Stimulated activated CD8-positive, alpha-beta memory T cell treated with anti-CD3 and anti-CD28 coated beads, Interleukin-15, amount 100 ng/mL, for 4 hours (primary cell): ENCODE results near the gene TANGO2.

Experiments
- DNase-seq, 2 donors: peaks; one replicate each; pipeline ENCODE4 v3.0.0-alpha.2; 2020; ENCODE audit warnings: low read depth in 2 of 2

TANGO2 gene

DNA sequence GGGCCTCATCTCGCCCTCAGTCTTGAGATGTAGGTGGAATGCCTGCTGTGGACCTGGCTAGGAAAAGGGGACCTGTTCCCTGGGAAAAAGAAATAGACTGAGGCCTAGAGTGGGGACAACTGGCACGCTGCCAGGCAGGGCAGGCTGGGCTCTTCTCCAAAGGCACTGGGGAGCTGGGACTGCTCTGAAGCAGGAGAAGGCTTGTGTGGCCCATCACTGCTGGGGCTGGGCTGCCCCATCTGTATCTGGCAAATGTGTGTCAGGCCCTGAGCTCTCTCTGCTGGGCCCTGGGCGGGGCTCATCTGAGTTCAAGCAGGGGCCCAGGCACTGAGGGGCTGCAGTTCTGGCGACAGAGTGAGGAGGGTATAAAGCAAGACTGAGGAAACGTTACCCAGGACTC is 37.2 kb upstream of the TANGO2 start:
- DNase-seq = no peak

DNA sequence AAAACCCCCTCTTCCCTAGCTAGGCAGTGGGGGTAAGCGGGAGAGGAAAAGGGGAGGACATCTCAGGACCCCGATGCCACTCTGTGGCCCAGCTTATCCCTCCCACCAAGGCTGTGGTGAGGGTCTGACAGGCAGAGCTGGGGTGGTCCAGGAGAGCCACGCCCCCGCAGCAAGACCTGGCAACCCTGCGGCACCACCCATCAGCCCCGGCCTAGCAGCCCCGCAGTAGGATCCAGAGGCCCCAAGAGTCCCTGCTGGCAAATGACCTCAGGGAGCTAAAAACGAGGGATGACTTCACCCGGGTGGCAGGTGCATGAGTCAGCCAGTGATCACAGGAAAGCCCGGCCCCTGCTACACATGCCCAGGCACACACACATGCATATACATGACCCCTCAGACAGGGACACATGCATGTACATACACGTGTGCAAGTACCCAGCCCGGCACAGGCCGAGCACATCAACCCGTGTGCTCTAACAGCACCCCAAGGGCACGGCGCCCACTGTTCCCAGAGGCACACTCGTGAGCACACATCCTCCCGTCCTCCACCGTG is 36.6 kb upstream of the TANGO2 start:
- no peak for DNase-seq

DNA sequence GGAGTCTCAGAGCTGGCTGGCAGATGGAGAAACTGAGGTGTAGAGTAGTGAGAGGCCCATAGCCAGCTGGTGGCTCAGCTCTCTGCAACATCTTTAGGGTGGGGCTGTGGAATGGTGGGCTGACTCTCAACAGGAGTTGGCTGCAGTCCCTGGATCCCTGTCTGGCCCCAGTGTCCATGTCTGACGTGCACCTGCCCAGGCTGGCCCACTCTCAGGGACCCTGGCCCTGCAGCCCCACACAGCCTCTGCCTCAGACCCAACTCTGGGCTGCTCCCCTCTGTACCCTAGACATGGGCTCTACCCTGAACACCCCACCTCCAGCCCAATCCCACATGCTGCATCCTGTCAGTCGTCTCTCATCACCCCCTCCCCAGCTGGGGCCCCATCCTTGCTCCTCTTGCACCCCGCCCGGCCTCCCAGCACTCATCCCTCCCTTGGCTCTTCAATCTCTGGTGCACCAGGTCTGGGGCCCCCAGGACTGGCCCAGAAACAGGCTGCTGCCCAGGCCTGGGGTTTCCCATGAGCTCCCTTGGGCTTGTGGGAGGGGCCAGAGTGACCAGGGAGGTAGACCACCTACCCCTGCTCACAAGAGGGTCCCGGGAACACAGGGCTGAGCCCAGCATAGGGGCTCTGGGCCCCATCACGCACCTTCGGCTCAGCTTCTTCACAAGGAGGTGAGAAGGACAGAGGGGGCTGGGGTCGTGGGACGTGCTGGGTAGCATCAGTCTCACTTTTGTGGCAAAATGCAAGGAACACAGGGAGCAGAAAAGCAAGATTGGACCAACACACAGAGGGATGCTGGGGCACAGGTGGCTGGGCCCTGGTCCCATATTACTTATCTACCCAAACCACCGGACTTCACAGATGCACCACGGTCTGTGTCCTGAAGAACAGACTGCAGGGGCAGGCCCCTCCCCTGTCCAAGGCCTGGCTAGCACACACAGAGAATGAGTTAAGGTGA is 35.8 kb upstream of the TANGO2 start:
- DNase-seq = no peak

DNA sequence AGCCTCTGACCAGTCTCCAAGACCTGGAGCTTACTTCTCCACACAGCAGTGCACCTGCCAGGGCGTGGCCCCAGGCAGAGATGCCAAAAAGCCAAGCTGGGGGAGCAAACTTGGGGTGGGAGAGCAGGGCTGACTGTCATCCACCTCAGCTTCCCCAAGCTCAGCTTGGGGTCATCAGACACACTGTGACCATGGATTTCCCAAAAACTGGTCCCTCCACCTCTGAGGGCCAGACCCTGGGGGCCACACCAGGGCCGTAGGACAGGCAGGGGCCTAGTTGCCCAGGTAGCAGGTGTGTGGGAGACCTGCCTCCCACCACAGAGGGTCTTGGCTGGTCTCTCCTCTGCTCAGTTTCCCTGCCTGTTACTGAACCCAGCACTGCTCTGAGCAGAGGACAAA is 34.9 kb upstream of the TANGO2 start:
- DNase-seq = no peak

DNA sequence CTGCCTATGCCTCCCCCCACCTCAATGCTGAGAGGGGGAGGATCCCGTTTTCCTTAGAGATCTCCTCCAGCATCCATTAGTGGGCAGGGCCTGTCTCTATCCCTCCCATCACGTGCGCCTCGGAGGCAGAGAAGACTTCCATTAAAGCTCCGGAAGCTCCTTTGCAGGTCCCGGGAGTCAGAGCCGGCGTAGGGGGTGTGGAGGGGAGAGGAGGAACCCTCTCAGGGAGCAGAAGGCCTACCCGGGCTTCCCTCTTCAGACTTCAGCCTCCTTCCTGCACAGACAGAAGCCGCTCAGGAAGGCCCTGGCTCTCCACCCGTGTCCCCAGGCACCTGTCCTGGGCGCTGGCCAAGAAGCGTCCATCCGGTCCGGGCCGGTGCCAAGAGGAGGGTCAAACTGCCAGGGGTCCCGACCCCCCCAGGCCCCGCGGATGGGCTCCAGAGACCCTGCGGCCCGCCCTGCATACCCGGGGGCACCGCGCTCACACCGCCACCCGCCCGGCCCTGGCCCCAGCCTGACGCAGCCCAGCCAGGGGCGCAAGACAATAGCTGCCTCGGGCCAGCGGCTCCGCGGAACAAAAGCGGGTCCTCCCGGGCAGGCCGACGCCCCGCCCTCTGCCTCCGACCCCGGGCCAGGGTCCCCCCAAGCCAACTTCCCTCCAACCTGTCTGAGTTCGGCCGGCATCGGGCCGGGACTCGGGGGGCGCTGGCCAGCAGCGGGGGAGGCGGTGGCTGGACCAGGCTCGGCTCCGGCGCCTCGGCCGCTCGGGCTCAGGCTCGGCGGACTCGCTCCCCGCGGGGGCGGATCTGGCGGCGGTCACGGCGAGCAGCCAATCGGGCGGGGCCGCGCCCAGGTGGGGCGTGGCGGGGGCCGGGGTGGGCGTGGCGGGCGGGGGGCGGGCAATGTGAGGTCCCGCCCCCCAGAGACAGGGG is 34.2 kb upstream of the TANGO2 start:
- DNase-seq = peak in 1 of 2 donors; percentile 25

DNA sequence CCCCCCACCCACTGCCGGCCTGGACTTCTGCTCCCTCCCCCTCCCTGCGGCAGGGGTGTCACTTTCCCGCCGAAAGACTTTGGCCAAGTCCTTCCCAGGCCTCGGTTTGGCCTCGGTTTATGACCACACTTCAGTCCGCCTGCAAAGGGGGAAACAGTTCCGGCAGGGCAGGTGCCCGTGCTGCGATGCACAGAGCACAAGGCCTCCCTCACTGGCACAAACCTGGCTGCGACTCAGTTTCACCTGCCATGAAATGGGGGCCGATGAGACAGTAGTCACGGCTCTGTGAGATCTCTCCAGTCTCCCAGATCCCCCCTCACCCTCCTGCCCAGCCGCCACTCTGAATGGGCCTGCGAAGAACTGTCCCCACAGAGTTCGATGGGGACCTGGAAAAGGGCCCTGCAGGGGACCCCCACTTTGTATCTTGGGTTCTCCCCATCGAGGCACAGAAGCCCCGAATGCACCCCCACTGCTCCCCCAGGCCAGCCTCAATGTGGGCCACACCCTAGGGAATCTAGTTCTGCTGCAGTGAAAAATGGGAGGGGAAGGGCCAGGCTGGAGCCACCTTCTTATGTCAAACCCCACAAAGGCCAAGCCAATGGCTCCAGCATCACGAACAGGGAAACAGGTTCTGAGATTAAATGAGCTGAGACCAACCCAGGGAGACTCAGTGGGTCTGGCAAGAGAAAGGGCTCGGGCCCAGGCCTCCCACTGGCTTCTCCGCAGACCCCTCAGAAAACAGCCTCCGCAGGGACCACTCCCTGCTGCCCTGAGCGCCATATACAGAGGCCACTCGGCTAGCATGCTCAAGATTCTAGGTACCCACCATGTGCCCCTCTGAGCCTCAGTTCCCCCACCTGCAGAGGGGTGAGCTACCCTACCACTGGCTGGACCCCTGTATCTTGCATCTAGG is 33.3 kb upstream of the TANGO2 start:
- DNase-seq = no peak

DNA sequence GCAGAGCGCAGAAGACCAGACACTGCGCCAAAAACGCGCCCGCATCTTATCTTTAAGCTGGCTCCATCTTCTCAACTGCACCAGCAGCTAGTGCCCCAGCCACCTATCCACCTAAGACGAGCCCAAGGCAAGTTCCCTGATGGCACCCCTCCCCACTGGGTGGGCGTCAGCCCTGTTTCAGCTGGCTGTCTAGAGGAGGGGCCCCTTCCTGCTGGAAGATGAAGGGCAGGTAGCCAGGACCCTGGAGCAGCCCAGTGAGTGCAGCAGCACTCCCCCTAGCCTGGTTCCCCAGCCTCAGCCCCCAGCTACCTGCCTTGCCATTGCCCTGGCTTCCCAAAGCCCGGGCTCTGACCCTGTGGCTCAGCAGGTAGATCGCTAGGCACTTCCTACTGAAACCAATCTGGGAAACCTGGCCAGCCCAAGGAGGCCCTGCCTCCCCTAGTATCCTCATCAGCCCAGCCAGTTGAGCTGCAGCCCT is 32.5 kb upstream of the TANGO2 start:
- DNase-seq = no peak

DNA sequence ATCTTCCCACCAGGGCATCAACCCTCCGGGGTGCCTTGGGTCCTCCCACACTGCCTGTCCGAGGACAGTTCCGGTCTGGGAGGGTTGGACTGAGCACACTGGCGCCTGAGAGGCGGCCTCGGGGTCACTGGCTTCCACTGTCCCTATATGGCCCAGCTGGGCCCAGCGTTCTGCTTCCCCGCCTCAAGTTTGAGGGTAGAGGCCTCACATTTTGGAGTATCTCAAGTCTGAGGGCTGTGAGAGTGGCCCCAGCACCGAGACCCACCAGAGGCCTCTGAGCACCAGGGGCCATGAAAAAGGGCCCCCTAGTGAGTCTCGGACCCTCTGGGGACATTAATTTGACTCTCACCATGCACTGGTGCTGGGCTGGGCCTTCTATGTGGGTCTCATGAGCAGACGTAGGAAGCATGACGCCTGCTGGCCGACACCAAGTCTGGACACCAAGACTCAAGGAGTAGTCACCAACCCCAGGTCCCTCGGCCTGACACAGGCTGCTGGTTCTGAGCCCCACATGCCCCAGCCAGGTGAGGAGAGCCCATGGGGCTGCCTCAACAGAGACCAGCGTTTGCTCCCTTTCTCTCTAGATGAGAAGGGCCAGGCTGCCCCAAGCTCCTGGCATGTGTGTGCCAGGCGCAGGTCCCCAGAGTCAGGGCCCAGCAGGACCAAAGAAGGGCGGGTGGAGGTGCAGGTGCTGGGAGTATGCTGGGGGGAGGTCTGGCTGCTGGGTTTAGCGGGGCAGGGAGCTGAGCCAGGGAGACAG is 31.8 kb upstream of the TANGO2 start:
- no peak for DNase-seq

DNA sequence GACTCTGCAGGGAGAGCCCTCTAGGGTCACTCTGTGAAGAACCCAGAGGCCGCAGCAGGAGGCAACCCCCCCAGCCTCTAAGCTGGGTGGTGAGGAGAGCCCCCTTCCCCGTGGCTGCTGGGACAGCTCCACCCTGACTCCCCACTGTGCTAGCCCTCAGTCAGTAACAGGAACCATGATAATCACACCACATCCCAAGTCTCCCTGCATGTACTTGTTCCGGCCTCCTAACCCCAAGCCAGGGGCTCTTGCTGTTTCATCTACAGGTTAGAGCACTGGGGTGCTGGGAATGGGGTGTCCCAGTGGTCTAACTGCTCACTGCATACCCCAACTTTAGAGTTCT is 31.2 kb upstream of the TANGO2 start:
- DNase-seq = no peak

DNA sequence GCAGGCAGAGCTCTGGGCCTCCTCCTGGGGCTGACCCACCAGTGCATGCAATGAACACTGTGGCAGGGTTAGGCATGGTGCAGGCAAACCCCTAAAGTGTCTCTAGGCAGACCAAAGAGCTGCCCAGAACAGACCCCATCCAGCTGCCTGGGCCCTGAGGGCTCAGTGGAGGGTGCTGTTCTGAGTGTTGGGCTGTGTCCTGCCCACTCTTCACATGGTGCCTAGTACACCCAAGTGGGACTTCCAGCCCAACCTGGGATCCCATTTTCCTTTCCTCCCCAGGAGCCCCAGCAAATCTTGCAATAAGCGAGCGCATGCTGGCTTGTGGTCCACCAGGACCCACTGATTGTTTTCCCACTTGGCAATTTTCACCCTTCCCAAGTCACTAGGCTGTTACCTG is 30.7 kb upstream of the TANGO2 start:
- DNase-seq = no peak

DNA sequence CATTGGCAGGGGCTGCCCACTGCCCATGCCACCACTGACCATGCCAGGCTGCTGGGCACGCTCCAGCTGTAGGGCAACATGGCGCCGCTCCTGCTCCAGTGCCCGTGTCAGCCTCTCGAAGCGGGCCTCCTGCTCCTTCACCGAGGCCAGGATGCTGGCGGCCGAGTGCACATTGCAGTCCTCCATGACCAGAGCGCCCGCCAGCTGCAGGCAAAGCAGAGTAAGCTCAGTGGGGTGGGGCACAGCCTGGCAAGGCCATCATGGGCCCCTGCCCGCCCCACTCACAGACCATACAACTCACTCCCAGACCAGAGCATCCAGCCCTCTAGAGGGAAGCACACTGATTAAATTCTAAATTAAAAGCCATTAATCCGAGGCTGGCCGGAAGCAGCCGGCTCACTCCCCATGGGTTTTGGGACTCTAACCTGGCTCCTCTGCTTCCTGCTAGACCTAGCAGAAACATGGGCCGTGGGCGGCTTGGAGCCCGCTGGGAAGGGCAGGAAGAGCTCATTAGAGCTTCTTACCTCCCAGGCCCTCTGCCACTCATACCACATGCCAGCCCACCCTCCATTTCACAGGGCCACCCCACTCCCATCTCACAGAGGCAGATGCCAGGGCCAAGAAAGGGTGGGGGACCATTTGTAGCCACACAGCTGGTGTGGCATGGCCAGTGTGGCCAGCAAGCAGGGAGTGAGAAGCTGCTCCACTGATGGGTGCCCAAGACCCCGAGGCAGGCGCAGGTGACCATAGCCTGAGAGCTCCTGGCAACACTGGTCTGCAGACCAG is 30.1 kb upstream of the TANGO2 start:
- no peak for DNase-seq

DNA sequence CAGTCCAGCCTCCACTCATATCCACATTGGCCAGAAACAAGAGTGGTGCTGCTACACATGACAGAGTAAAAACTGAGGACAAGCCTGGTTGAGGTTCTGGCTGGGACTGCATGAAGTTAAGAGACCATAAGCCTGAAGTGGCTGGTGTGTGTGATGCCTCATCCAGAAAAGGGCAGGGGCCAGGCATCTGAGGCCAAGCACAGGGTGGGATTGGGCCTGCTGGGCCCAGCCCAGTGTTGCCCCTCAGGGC is 29.6 kb upstream of the TANGO2 start:
- no peak for DNase-seq

DNA sequence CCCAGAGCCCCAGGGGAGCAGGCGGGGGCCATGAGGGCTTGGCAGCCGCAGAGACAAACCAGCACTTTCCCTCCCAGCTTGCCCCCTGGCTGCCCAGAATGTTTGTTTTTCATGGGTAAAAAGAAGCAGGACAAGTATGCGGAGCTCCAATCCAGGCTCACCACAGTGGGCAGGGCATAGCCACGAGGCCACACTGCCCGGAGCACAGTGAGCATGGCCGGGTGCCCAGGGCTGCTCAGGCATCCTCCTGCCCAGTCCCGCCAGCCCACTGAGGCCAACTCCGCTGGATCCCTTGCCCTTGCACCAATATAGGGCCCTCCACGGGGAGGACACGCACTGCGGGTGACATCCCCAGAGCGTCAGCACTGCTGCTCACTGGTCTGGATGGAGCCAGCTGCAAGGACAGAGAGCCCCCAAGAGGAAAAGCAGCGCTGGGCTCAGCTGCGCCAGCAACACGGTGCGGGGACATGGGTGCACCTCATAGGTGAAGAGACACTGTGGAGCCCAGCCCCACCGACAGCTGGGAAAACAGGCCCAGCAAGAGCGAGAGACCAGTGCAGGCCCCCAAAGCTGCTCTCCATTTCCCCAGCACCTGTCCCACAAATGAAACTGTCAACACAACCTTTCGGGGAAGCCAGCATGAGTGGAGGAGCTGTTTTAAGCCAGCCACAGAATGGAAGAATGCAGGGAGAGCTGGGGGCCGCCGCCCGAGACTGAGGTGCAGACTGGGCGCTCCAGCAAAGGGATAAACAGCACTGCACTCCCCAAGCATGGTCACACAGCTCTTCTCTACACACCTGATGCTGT is 29.1 kb upstream of the TANGO2 start:
- DNase-seq = no peak

DNA sequence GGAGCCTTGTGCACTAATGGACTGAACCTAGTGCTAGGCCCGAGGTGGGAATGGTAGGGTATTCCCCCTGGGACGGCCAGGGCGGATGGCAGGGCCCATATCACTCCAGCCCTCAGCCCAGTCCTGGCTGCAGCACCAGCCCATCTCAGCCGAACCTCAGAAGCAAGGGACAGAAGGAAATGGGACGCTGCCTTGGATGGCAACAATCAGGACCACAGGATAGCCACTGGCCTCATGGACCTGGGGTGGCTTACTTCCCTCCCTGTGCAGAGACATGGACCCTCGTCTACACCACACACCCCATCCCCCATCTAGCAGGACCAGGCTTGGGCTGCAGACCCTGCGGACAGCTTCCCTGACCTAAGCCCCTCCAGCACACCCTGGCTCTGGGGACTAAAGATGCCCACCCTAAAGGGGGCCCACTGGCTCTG is 28.4 kb upstream of the TANGO2 start:
- DNase-seq = no peak

DNA sequence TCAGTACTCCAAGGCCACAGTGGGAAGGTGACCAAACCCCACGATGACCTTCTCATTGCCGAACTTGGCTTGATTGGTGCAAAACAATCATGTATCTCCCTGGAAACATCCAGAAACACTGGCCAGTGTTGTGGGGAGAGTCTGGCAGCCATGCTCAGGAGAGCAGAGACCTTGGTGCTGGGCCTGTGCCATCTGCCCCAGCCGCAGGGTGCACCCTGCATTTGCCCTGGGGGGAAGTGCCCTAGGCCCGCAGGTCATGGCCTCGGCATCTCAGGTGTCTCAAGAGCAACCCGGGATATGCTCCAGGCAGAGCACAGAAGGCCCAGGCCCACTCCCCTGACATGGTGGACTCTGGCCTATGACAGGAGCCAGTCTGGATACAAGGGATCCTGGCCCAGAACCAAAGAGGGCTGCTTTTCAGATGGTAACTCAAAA is 28.0 kb upstream of the TANGO2 start:
- DNase-seq = no peak

DNA sequence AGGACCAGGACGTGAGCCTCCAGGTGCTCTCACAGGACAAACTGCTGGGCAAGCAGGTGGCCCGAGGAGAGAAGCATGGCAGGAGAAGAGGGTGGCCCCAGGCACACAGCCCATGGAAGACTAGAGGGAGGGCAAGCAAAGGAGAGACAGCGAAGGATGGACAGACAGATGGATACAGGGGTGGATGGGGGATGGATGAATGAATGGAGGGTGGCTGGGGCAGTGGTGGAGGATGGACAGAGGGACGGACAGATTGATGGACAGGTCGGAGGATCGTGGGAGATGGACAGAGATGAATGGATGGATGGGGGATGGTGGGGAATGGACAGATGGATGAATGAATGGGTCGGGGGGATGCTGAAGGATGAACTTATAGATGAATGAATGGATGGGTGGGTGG is 27.0 kb upstream of the TANGO2 start:
- no peak for DNase-seq

DNA sequence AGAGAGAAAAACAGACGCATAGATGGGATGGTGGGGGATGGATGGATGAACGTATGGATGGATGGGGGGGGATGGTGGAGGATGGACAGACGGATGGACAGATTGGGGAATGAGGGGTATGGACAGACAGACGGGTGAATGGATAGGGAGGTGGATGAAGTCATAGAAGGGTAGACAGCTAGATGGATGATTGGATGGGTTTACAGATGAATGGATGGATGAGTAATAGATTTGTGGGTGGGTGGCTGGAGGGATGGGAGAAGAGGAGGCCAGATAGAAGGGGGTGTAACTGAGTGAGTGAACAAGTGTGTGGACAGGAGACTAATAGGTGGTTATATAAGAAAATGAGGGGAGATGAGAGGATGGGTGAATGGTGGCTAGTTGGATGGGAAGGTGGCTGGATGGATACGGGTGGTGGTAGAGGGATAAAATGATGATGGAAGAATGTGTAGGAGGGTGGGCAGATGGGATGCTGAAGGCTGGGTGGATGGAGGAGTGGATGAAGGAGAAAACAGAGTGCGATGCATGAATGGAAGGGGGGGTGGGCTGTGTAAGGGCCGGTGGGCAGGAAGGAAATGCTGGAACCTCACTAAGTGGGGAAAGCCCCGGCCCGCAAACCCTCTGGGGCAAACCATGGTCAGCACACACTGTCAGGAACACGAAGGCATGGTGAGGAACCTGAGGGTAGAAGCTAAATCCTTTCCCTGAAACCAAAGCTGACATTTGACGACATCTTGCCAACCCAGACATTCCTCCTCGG is 25.9 kb upstream of the TANGO2 start:
- no peak for DNase-seq

DNA sequence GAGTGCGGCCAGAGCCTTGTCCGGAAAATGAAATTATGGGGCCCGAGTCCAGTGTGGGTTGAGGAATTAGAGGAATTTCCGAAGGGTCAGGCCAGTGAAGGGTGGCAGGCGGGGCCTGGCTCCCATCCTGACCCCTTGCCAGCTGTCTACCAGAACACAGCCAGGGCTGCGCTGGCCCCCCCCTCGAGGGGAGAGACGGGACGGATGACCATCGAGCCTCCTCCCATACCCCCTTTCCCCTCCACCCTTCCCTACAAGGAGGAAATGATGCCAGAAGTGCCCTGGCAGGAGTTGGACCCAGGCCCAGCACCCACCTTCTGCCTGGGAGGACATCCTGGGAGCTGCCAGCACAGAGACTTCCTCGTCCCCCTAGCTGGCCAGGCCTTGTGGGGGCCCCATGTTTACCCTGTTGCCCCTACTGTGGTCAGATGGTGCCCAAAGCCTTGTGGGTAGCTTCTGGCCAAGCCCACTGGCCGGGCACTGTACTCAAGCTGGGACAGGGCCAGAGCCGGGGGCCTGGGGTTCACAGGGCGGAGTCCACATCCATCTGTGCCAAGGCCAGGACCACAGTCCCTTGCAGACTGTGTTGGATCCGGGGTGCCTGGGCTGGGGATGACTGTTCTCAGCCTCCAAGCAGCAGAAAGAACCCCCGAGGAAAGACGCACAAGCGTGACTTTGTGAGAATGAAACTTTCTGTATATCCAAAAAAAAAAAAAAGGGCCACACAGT is 25.1 kb upstream of the TANGO2 start:
- no peak for DNase-seq
